GM21360 (cell line): Measurements from ENCODE around the gene SERPINA12.

Experiments used
- ATAC-seq: cut with Tn5 transposase; IDR thresholded peaks from one replicate; pipeline ENCODE4 v1.9.1; 2021; ENCODE audit warnings: mild to moderate bottlenecking, moderate library complexity; ENCODE audit not compliant: unreplicated experiment

SERPINA12 gene, protein sequence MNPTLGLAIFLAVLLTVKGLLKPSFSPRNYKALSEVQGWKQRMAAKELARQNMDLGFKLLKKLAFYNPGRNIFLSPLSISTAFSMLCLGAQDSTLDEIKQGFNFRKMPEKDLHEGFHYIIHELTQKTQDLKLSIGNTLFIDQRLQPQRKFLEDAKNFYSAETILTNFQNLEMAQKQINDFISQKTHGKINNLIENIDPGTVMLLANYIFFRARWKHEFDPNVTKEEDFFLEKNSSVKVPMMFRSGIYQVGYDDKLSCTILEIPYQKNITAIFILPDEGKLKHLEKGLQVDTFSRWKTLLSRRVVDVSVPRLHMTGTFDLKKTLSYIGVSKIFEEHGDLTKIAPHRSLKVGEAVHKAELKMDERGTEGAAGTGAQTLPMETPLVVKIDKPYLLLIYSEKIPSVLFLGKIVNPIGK

DNA sequence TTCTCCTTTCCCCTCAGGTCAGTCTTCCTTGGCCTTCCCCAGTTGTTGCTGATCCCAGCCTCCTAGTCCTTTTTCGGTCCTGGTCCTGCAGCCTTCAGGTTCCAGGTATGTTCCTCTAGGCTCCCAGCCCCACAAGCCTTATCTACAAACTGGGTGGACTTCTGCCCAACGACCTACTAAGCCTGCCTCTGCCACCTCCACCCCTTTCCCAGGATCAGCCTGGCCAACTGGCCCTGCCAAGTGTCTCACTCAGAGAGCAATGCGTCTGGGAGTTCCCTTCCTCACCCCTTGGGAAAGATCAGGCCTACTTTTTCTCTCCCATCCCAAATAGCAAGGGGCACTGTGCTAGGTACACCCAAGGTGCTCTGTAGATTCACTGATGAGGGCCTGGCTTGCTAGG is at the start of gene SERPINA12:
SERPINA12 (minus strand) TSS at position 114 of the 400 bp plus-strand sequence. CDS start 11,072 bp downstream, outside the sequence.
- ATAC-seq: no peak

DNA sequence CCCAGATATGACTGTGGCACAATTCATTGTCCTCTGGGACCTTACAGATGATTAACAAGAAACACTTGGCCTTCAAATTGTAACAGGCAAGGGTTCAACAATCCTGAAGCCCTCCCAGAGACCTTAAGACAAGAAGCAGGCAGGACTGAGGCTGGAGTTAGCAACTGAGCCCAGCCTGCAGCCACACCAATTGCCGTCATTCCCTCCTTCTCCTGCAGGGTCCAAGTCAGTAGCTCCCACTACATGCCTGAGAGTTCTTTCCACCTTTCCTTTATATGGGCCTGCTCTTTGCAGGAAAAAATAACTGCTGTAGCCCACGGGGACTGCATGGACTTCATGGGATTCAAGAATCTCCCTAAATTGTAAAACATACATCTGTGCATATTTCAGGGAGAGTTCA is 49.6 kb upstream of the SERPINA12 start:
- no peak for ATAC-seq

DNA sequence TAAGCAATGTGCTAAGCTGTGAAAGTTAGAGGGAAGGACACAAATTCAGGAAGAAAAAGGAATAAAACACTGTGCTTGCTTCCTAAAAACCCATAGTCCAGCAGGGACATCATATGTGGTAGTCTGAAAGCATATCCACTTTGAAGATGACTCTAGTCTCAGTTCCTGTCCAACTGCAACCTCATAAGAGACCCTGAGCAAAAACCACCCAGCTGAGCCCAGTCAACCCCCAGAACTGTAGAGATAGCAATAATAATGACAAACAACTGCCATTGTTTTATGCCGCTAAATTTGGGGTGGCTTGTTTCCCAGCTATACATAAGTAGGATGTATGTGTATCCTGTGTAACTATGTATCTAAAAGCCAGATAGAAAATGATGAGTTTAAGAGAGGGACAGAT is 48.1 kb upstream of the SERPINA12 start:
- no peak for ATAC-seq

DNA sequence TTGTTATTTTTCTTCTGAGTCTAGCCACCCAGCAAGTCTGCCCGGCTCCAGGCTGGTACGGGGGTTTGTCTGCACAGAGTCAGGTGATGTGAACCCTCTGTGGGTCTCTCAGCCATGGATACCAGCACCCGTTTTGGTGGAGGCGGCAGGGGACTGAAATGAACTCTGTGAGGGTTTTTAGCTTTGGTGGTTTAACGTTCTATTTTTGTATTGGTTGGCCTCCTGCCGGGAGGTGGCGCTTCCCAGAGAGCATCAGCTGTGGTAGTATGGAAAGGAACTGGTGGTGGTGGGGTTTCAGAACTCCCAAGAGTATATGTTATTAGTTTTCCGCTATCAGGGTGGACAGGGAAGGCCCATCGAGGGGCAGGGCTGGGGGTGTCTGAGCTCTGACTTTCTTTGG is 46.7 kb upstream of the SERPINA12 start:
- ATAC-seq: no peak

DNA sequence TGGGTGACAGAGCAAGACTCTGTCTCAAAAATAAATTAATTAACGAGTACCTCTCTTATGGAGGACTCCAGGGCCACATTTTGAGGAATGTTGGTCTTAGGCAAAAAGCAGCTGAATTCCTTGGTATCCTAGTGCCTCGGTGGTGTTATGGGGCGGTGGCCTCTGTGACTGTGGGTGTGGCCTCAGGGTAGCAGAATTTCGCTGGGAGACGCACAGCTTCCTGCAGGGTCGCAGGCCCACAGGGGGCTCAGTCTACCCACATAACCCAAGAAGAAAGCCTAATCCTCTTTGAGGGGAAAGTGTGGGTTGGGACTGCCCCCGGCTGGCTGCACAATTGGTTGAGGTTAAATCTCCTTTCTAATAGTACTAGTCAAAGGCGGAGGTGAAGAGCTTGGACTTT is 40.8 kb upstream of the SERPINA12 start:
- ATAC-seq: no peak

DNA sequence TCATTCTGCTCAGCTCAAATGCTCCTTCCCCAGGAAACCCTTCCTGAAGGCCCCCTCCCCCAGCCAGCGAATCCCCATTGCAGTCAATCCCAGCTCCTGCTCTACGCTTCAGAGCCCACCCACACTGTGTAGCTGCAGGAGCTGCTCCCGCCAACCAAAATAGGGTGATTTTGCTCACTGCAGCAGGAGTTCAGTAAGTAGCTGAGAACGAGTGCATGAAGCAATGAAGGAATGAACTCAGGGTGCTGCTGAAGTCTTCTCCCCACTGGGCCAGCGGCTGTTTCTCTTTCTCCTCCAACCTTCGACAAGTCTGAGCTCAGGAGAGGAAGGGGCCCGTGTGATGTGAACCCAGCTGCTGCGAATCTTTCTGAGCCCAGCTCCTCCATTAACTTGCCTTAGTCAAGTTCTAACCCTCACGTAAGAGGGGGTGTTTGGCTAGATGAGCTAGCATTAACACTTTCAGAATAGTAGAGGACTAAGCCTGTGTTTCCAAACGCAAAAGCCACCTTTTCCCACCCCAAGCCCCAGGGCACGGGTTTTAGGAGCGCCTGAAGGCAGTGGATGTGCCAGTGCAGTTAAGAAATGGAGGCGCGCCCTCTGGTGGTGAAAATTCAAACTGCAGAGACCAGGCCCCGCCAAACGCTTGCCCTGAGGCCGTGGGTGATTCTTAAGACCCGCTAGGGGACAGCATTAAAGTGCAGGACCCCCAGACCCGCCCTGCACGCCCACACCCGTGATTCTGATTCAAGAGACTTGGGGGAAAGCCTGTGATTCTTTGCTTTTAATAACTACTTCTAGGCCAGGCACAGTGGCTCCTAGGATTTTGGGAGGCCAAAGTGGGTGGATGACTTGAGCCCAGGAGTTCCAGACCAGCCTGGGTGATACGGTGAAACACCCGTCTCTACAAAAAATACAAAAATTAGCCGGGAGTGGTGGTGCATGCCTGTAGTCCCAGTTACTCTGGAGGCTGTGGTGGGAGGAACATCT is 40.0 kb upstream of the SERPINA12 start:
- no peak for ATAC-seq

GRCh38 chr14:94548131-94548998 is 39.1 kb upstream of the SERPINA12 start:
- no peak for ATAC-seq

DNA sequence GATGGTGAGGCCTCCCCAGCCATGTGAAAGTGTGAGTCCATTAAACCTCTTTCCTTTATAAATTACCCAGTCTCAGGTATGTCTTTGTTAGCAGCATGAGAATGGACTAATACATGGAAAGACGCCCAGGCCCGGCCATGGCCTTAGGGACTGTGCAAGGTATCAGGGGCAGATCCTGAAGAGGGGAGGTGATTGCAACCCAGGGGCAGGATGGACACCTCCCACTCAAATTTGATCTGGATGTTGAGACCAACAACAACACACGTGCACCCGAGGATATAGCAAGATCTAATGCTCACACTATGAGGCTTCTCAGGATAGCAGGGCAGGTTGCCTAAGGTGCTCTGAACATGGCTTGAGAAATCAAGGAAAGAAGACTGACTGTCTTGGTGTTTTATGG is 38.5 kb upstream of the SERPINA12 start:
- no peak for ATAC-seq

DNA sequence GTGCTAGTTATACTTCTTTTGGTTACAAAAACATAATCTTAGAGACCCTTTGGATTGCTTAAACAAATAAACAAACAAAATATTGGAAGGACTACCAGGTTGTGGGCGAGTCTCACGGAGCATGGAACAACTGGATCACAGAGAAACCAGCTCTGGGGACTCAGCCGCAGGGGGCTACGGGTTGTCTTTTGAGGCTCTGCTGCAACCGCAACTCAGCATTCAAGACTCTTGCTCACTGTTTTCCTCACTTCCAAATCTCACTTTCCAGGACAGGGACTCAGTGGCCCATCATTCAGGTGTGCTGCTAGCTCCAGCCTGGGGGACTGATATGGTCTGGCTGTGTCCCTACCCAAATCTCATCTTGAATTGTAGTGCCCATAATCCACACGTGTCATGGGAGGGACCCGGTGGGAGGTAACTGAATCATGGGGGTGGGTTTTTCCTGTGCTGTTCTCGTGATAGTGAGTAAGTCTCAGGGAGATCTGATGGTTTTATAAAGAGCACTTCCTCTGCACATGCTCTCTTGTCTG is 37.9 kb upstream of the SERPINA12 start:
- no peak for ATAC-seq

DNA sequence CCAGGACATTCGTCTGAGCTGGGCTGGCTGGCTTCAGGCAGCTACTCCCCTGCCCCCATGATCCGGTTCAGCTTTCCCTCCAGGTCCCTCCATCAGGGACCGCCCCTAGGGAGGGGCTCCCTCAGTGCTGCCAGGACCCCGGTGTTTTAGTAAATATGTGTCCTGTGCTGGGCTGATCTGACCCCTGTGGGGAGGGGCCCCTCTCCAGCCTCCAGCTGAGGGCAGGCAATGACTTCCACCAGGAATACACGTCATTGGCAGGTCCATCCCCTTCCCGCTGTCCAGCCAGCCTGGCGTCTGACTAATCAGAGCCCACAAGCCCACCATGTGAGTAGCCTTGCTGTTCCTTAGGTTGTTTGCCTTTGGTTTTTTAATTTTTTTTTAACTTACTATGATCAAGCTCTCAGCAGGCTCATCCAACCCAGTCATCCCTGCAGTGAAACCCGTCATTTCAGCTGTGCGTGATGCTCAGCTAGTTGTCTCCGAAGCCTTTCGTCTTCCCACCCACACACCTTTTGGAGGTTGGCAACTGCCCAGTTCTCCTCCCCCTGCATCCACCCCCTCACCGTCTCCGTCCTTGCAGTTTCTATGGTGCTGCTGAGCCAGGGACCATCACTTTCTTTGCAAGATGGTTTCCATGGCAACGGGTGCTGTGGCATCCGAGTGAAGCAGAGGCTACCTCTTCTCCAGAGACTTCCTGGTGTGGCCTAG is 36.0 kb upstream of the SERPINA12 start:
- ATAC-seq: no peak

DNA sequence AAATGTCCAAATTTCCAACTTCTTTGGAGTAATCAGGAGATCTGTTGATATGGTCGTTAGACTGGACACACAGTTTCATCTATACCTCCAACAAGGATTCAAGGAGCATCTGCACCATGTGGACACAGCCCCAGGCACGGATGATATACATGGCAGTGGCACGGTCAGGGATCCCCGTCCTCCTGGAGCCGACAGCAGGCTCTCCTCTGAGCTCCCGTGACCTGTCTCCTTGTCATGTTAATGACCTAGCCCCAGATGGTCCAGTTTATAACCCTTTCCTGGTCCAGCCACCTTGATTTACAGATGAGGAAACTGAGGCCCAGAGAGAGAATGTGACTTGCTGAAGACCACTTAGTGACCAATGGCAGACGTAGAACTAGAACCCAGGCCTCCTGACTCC is 35.5 kb upstream of the SERPINA12 start:
- no peak for ATAC-seq

DNA sequence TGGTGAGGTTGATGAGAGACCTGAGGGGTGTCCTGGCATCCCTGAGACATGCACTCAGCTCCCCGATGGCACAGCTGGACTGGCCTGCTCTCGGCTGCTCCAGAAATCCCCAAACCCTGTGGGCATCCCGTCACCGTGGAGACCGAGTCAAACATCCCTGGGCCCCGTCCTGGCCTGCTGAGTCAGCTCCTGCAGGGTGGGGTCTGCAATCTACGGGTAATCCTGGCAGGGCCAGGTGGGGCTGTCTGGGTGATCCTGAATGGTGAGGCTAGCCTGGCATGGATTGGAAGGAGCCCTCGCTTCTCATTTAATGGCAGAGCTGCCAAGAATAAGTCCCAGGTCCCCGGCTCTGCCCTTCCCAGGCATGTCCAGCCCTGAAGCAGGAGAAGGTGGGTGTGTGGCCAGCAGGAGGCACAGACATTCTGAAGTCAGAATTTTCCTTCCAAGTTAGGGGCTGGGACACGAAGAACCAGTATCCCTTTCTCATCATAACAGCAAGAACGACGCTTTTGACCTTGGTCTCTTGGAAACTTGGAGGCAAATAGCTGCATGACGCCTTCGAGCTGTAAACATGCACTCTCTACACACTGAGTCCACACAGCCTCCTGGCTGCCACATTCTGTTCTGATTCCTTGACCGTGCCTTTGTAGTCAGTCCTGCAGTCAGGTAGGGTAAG is 34.3 kb upstream of the SERPINA12 start:
- ATAC-seq: no peak

- no peak for ATAC-seq
Observed at GRCh38 chr14:94542811-94543440, 33.7 kb upstream of the SERPINA12 start.

GRCh38 chr14:94542111-94542810 is 33.0 kb upstream of the SERPINA12 start:
- no peak for ATAC-seq

DNA sequence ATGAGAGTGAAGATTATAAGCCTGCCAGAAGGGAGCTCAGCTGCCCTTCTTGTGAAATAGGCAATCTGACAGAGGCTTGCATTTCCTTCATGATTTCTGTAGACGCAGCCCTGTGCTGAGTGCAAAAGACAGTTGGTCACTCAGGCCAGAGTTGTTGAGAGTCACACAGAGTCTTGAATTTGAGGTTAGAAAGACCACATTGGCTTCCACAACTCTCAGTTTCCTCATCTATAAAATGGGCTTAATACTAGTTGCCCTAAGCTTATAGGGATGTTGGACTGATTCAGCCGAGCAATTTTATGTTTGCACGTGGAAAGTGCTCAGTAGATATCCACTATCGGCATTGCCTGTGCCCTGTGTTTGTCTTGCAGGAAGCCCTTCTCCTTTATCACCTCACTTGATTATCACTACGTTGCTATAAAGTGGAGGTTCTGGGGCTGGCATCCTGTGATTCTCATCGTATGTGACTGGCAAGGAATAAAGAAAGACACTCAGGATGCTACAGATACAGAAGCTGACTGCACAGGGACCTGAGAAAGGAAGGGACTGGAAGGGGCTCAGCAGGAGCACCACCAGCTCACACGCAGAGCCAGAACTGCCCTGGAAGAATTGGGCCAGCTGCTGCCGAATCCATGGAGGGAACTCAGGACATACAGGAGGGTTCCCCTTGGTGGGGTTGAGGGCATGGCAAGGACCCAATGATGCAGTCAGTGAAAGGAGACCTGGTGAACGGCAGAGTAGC is 32.1 kb upstream of the SERPINA12 start:
- ATAC-seq: no peak

- no peak for ATAC-seq
Observed at GRCh38 chr14:94540031-94540794, 30.9 kb upstream of the SERPINA12 start.

GRCh38 chr14:94539181-94539580 is 29.9 kb upstream of the SERPINA12 start:
- no peak for ATAC-seq
